ENCODE measurements around the gene HECA.
"Not testable (repeated sequence)": the region's sequence is repeated elsewhere in the genome, so short reads cannot be mapped to it uniquely, and the experiment has no call there.

HECA gene

GRCh38 chr6:139219746-139220145 is 84.9 kb downstream of the HECA start:
- DNase-seq, result no peak

- not testable (repeated sequence) for DNase-seq
Measured at GRCh38 chr6:139228387-139228786, 93.5 kb downstream of the HECA start.

Measured in activated CD4-positive, alpha-beta T cell treated with anti-CD3 and anti-CD28 coated beads, Interleukin-10, Interleukin-2, amounts not matched to agents 100 ng/mL and 50 ng/mL, durations not matched to agents 16 hours and 8 hours (primary cell).